OCI-LY1 (cell line): ENCODE data around the gene CAPZA1.

ENCODE experiments used
- CTCF ChIP-seq: fragments of 200-600 bp; sonication (generic), shearing (Covaris generic); IDR thresholded peaks from 2 replicates; pipeline ENCODE4 v1.5.1; 2017; ENCODE audit warnings: mild to moderate bottlenecking, antibody characterized with exemption, low read length, moderate library complexity, mixed read lengths
- EZH2 ChIP-seq: fragments of 200-600 bp; sonication (generic), shearing (Covaris generic); IDR thresholded peaks from 2 replicates; pipeline ENCODE4 v1.8.0; 2017; ENCODE audit warnings: borderline replicate concordance, mixed run types, mild to moderate bottlenecking, antibody characterized with exemption, low read length, moderate library complexity, mixed read lengths

- TF ChIP-seq CTCF (no peak), EZH2 (no peak)
Observed at GRCh38 chr1:112694363-112694929, 74.8 kb downstream of the CAPZA1 start.
